GM08714 (cell line): Measurements from ENCODE around the gene NUP62CL.
"Not testable (repeated sequence)": the region's sequence is repeated elsewhere in the genome, so short reads cannot be mapped to it uniquely, and the experiment has no call there.

Experiments used
- H3K4me3 ChIP-seq: fragments of 200-500 bp; sonication (Bioruptor generic); 2 replicates; pipeline ENCODE4 v1.5.1; 2014; ENCODE audit warnings: mild to moderate bottlenecking, low read length, inconsistent platforms
- ZNF274 ChIP-seq: IDR thresholded peaks from 2 replicates; pipeline ENCODE4 v1.6.1; 2012; ENCODE audit warnings: mild to moderate bottlenecking, low read depth, low read length

Gene NUP62CL

GRCh38 chrX:107168257-107168656 lies 38.0 kb downstream of the NUP62CL start:
- no peak for TF ChIP-seq ZNF274
- H3K4me3 ChIP-seq, result no peak overlapping the region

- no peak overlapping the region for H3K4me3 ChIP-seq
- TF ChIP-seq ZNF274, result no peak
Observed at GRCh38 chrX:107167163-107167921, 38.9 kb downstream of the NUP62CL start.

DNA sequence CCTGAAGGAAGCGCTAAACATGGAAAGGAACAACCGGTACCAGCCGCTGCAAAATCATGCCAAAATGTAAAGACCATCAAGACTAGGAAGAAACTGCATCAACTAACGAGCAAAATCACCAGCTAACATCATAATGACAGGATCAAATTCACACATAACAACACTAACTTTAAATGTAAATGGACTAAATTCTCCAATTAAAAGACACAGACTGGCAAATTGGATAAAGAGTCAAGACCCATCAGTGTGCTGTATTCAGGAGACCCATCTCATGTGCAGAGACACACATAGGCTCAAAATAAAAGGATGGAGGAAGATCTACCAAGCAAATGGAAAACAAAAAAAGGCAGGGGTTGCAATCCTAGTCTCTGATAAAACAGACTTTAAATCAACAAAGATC lies 48.6 kb downstream of the NUP62CL start:
- H3K4me3 ChIP-seq, result not testable (repeated sequence)

DNA sequence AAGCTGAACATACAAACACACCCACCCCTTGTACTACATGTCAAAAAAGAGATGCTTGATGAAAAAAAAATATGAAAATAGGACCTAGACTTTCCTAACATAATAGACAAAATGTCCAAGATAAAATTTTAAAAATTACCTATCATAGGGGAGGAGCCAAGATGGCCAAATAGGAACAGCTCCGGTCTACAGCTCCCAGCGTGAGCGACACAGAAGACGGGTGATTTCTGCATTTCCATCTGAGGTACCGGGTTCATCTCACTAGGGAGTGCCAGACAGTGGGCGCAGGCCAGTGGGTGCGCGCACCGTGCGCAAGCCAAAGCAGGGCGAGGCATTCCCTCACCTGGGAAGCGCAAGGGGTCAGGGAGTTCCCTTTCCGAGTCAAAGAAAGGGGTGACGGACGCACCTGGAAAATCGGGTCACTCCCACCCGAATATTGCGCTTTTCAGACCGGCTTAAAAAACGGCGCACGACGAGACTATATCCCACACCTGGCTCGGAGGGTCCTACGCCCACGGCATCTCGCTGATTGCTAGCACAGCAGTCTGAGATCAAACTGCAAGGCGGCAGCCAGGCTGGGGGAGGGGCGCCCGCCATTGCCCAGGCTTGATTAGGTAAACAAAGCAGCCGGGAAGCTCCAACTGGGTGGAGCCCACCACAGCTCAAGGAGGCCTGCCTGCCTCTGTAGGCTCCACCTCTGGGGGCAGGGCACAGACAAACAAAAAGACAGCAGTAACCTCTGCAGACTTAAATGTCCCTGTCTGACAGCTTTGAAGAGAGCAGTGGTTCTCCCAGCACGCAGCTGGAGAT lies 50.4 kb downstream of the NUP62CL start:
- 0 out of 2 replicates have a peak overlapping the region, but pooled peaks have one; percentile 25 for H3K4me3 ChIP-seq

GRCh38 chrX:107154787-107155620 lies 51.2 kb downstream of the NUP62CL start:
- no peak overlapping the region for H3K4me3 ChIP-seq
- TF ChIP-seq ZNF274, result no peak

- no peak for TF ChIP-seq ZNF274
- no peak overlapping the region for H3K4me3 ChIP-seq
Observed at GRCh38 chrX:107153005-107153404, 53.2 kb downstream of the NUP62CL start.

GRCh38 chrX:107146670-107147069 lies 59.6 kb downstream of the NUP62CL start:
- no peak overlapping the region for H3K4me3 ChIP-seq
- TF ChIP-seq ZNF274, result no peak

GRCh38 chrX:107135965-107136307 lies 70.3 kb downstream of the NUP62CL start:
- no peak for TF ChIP-seq ZNF274
- H3K4me3 ChIP-seq, result no peak overlapping the region

DNA sequence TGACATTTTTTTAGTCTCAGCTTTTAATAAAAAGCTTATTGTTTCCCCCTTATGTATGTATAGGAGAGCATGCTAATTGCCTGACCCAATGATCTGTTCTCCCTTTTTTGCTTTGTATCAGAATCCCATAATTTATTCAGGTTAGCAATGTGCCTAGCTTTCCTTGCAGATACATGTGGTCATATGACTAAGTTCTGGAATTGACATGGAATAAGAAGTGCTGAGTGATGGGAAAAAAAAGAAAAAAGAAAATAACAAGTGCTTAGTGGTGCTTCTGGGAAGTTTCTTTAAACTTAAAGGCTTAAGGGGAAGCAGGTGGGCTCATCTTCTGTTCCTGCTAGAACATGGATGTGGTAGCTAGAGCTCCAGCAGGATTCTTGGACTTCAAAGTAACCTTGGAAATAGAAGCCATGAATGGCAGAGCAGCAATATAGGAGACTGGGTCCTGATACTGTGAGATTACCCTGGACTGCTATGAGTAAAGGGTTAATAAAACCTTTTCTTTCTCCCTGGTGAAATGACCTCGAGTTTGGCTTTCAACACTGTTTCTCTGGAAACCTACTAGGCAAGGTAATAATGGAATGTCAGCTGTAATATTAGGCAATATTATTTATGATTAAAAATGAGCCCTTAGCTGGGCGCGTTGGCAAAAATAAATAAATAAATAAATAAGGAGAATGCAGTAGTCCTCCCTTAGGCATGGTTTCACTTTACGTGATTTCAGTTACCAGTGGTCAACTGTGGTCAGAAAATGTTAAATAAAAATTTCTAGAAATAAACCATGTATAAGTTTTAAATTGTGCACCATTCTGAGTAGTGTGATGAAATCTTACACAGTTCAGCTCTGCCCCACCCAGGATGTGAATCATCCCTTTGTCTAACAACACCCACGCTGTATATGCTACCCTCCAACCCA lies 70.9 kb downstream of the NUP62CL start:
- no peak overlapping the region for H3K4me3 ChIP-seq
- TF ChIP-seq ZNF274, result no peak

DNA sequence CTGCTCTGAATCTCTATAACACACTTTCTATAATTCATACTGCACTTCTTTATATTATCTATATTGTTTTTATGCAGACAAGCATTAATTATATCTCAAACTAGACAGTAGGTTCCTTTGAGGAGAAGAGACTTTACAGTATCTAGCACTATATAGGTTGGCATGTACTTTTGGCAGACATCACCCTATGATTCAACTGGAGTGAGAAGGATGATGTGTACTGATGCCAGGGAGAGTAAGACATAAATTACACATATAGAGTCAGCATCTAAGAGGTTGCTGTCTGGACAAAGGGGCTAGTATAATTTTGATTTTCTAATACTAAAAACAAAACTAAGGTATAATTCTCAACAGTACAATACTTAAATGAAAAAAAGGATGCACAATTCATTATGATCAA lies 82.5 kb downstream of the NUP62CL start:
- TF ChIP-seq ZNF274, result no peak
- H3K4me3 ChIP-seq, result no peak overlapping the region

DNA sequence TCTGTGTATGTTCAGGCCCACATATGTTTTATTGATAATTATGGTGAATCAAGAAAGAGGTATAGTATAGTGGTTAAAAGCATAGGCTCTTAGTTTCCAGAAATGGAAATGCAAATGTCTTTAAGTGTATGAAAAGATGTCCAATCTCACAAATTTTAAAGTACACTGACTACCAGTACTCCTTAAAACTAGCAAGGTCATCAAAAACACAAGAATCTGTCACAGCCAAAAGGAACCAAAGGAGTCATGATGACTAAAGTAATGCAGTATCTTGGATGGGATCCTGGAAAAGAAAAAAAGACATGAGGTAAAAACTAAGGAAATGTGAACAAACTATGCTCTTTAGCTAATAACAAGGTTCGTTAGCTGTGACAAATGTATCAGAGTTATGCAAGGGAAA lies 87.0 kb downstream of the NUP62CL start:
- no peak for TF ChIP-seq ZNF274
- peak overlapping the region; percentile 61; the same call in 1 of the 2 replicates for H3K4me3 ChIP-seq

DNA sequence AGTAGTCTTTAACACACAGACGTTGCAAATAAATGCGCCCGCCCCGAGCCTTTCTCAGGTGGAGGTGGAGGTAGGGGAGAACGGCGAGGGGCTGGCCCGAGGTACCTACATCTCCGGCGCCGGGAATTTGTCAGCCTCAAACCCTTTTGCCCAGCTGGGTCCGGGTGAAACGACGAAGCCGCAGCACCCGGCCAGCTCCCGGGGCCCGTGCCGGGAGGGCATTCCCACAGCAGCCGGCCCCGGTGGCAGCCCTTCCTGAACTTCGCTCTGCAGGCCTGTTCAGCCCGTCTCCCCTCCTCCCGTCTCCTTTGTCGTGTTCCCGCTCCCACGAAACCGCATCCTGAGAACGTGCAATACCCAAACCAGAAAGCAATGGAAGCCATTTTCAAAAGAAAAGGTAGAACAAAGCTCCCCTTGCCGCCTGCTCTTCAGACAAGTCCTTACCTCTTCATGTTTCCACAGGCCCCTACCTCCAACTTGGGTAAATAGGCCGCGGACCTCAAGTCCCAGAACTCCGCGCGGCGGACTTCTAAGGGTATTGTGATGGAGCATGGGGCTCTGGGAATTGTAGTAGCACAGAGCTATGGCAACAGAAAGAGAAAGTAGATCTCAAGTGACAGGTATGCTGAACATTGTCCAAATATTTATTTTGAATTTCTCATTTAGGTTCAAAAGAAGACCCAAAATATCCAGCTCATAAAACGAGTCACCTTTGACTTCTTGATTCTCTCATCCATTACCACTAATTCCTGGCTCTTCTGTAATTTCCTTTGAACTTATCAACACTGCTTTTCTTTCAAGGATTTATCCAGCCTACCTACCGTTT lies 87.7 kb downstream of the NUP62CL start, which contains the start of gene RBM41:
Gene RBM41 (minus strand): TSS at position 501 of the 826 bp plus-strand sequence. CDS start 49 bp downstream, at position 452.
- peak within 1 kb of the TSS; percentile 61 for H3K4me3 ChIP-seq
- TF ChIP-seq ZNF274, result no peak

GRCh38 chrX:107117993-107118321 lies 88.3 kb downstream of the NUP62CL start:
- no peak for TF ChIP-seq ZNF274
- peak overlapping the region; percentile 61 for H3K4me3 ChIP-seq
